ENCODE results near the gene SRBD1. TPM values are rescaled to one million over a fixed set of nuclear protein-coding genes. Genes with fewer than 3 reads are reported as not detected.
A peak's percentile ranks its signal among the peaks of the same experiment; 100 is the strongest.

SRBD1 gene
- total RNA-seq, 6 experiments from 2014 or later, result 7.4 to 14.1 (median 9.4) TPM

- Histone ChIP-seq H3K4me3 (no peak overlapping the region), H3K27ac (no peak overlapping the region), H3K36me3 (no peaks in the 10 kb centered on the region), H3K4me1 (peaks cover 0 to 17% (median 5%) of the 10 kb centered on the region in 4 donors), H3K9me3 (no peaks in the 10 kb centered on the region), H3K27me3 (no peaks in the 10 kb centered on the region)
- ATAC-seq, result peak; percentile 95 to 99 (median 98)
- 26% methylated on average over 1 of the region's 1 CpG for WGBS (ENCODE audit: insufficient coverage, low coverage, low lambda C conversion rate, missing lambda C conversion rate)
- no peak for TF ChIP-seq CTCF (IDR thresholded peaks at IDR 0.05)
- no peak for TF ChIP-seq POLR2A (IDR thresholded peaks at IDR 0.05)
- DNase-seq, result peak in 1 of 3 donors; percentile 54
- intact Hi-C loops (cut with DNase I), result no loop called here
Measured at GRCh38 chr2:45368792-45369191, 242.3 kb downstream of the SRBD1 start.

- H3K4me3 ChIP-seq, result no peak overlapping the region
- DNase-seq, result no peak
- no peaks in the 10 kb centered on the region for H3K36me3 ChIP-seq
- no peak for ATAC-seq
- 66% methylated on average over 2 of the region's 2 CpGs for WGBS (ENCODE audit: insufficient coverage, low coverage, low lambda C conversion rate, missing lambda C conversion rate)
- no peaks in the 10 kb centered on the region for H3K27me3 ChIP-seq
- H3K27ac ChIP-seq, result no peak overlapping the region
- H3K9me3 ChIP-seq, result no peaks in the 10 kb centered on the region
- intact Hi-C loops (cut with DNase I), result no loop called here
- TF ChIP-seq CTCF (IDR thresholded peaks at IDR 0.05), result no peak
- no peak for TF ChIP-seq POLR2A (IDR thresholded peaks at IDR 0.05)
- no peaks in the 10 kb centered on the region for H3K4me1 ChIP-seq
Measured at GRCh38 chr2:45361666-45362065, 249.4 kb downstream of the SRBD1 start.

GRCh38 chr2:45354776-45355175, 256.3 kb downstream of the SRBD1 start:
- H3K9me3 ChIP-seq, result no peaks in the 10 kb centered on the region
- H3K27me3 ChIP-seq, result no peaks in the 10 kb centered on the region
- no peak for DNase-seq
- no peak overlapping the region for H3K27ac ChIP-seq
- TF ChIP-seq CTCF (IDR thresholded peaks at IDR 0.05) (no peak), POLR2A (IDR thresholded peaks at IDR 0.05) (no peak)
- WGBS (ENCODE audit: insufficient coverage, low coverage, low lambda C conversion rate, missing lambda C conversion rate), result 94% methylated on average over 2 of the region's 2 CpGs
- intact Hi-C loops (cut with DNase I), result no loop called here
- no peaks in the 10 kb centered on the region for H3K36me3 ChIP-seq
- no peak for ATAC-seq
- H3K4me3 ChIP-seq, result no peak overlapping the region
- no peaks in the 10 kb centered on the region for H3K4me1 ChIP-seq

- no peak overlapping the region for H3K4me3 ChIP-seq
- WGBS (ENCODE audit: insufficient coverage, low coverage, low lambda C conversion rate, missing lambda C conversion rate), result 69% methylated on average over 2 of the region's 2 CpGs
- H3K4me1 ChIP-seq, result no peaks in the 10 kb centered on the region
- ATAC-seq, result no peak
- no peaks in the 10 kb centered on the region for H3K36me3 ChIP-seq
- H3K9me3 ChIP-seq, result no peaks in the 10 kb centered on the region
- intact Hi-C loops (cut with DNase I), result no loop called here
- no peak for TF ChIP-seq POLR2A (IDR thresholded peaks at IDR 0.05)
- TF ChIP-seq CTCF (IDR thresholded peaks at IDR 0.05), result no peak
- DNase-seq, result no peak
- no peaks in the 10 kb centered on the region for H3K27me3 ChIP-seq
- H3K27ac ChIP-seq, result no peak overlapping the region
Measured at GRCh38 chr2:45353879-45354278, 257.2 kb downstream of the SRBD1 start.

- ATAC-seq (no peak), DNase-seq (no peak)
- no peaks in the 10 kb centered on the region for H3K27me3 ChIP-seq
- no peaks in the 10 kb centered on the region for H3K36me3 ChIP-seq
- no peak overlapping the region for H3K27ac ChIP-seq
- no peaks in the 10 kb centered on the region for H3K9me3 ChIP-seq
- intact Hi-C loops (cut with DNase I), result no loop called here
- no peak overlapping the region for H3K4me3 ChIP-seq
- TF ChIP-seq POLR2A (IDR thresholded peaks at IDR 0.05) (no peak), CTCF (IDR thresholded peaks at IDR 0.05) (no peak)
- H3K4me1 ChIP-seq, result no peaks in the 10 kb centered on the region
- 90% methylated on average over 2 of the region's 2 CpGs for WGBS (ENCODE audit: insufficient coverage, low coverage, low lambda C conversion rate, missing lambda C conversion rate)
Measured at GRCh38 chr2:45352506-45352905, 258.6 kb downstream of the SRBD1 start.
